Measurements from ENCODE around the gene CCDC152.

Gene CCDC152

GRCh38 chr5:42772265-42772993 is 15.8 kb downstream of the CCDC152 start:
- Histone ChIP-seq H3K4me3 (ENCODE audit: low read depth in 1 of 5, low read length in 5 of 5) (peak overlapping the region; percentile 7 to 53 (median 42)), H3K4me1 (ENCODE audit: control insufficient read depth in 5 of 5, insufficient read depth in 5 of 5, low read length in 5 of 5) (peaks cover 0 to 11% (median 5%) of the 10 kb centered on the region in 5 donors), H3K36me3 (ENCODE audit: control insufficient read depth in 5 of 5, insufficient read depth in 5 of 5, low read length in 5 of 5) (no peaks in the 10 kb centered on the region), H3K9me3 (ENCODE audit: control insufficient read depth in 5 of 5, low read length in 5 of 5) (no peaks in the 10 kb centered on the region), H3K27me3 (ENCODE audit: control insufficient read depth in 5 of 5, insufficient read depth in 4 of 5, low read length in 5 of 5) (no peaks in the 10 kb centered on the region), H3K27ac (ENCODE audit: low read depth, low read length) (no peak overlapping the region), H3K9ac (ENCODE audit: low read length in 5 of 5) (no peak overlapping the region)

- Histone ChIP-seq H3K4me1 (ENCODE audit: control insufficient read depth in 5 of 5, insufficient read depth in 5 of 5, low read length in 5 of 5) (peaks cover 0 to 6% (median 0%) of the 10 kb centered on the region in 5 donors), H3K4me3 (ENCODE audit: low read depth in 1 of 5, low read length in 5 of 5) (no peak overlapping the region), H3K9me3 (ENCODE audit: control insufficient read depth in 5 of 5, low read length in 5 of 5) (no peaks in the 10 kb centered on the region), H3K27ac (ENCODE audit: low read depth, low read length) (no peak overlapping the region), H3K9ac (ENCODE audit: low read length in 5 of 5) (no peak overlapping the region), H3K27me3 (ENCODE audit: control insufficient read depth in 5 of 5, insufficient read depth in 4 of 5, low read length in 5 of 5) (no peaks in the 10 kb centered on the region), H3K36me3 (ENCODE audit: control insufficient read depth in 5 of 5, insufficient read depth in 5 of 5, low read length in 5 of 5) (no peaks in the 10 kb centered on the region)
These were observed 22.5 kb downstream of the CCDC152 start for GRCh38 chr5:42779083-42779482.

- Histone ChIP-seq H3K27ac (ENCODE audit: low read depth, low read length) (no peak overlapping the region), H3K36me3 (ENCODE audit: control insufficient read depth in 5 of 5, insufficient read depth in 5 of 5, low read length in 5 of 5) (no peaks in the 10 kb centered on the region), H3K27me3 (ENCODE audit: control insufficient read depth in 5 of 5, insufficient read depth in 4 of 5, low read length in 5 of 5) (no peaks in the 10 kb centered on the region), H3K9ac (ENCODE audit: low read length in 5 of 5) (no peak overlapping the region), H3K4me1 (ENCODE audit: control insufficient read depth in 5 of 5, insufficient read depth in 5 of 5, low read length in 5 of 5) (peaks cover 0 to 6% (median 0%) of the 10 kb centered on the region in 5 donors), H3K4me3 (ENCODE audit: low read depth in 1 of 5, low read length in 5 of 5) (no peak overlapping the region), H3K9me3 (ENCODE audit: control insufficient read depth in 5 of 5, low read length in 5 of 5) (peaks cover 2 to 10% (median 3%) of the 10 kb centered on the region in 5 donors)
These were observed 25.0 kb downstream of the CCDC152 start for GRCh38 chr5:42781584-42781983.

GRCh38 chr5:42784132-42784531 is 27.5 kb downstream of the CCDC152 start:
- H3K4me3 ChIP-seq (ENCODE audit: low read depth in 1 of 5, low read length in 5 of 5) = no peak overlapping the region
- no peaks in the 10 kb centered on the region for H3K4me1 ChIP-seq (ENCODE audit: control insufficient read depth in 5 of 5, insufficient read depth in 5 of 5, low read length in 5 of 5)
- H3K36me3 ChIP-seq (ENCODE audit: control insufficient read depth in 5 of 5, insufficient read depth in 5 of 5, low read length in 5 of 5) = no peaks in the 10 kb centered on the region
- peaks cover 4 to 17% (median 13%) of the 10 kb centered on the region in 5 donors for H3K9me3 ChIP-seq (ENCODE audit: control insufficient read depth in 5 of 5, low read length in 5 of 5)
- H3K9ac ChIP-seq (ENCODE audit: low read length in 5 of 5) = no peak overlapping the region
- no peaks in the 10 kb centered on the region for H3K27me3 ChIP-seq (ENCODE audit: control insufficient read depth in 5 of 5, insufficient read depth in 4 of 5, low read length in 5 of 5)
- no peak overlapping the region for H3K27ac ChIP-seq (ENCODE audit: low read depth, low read length)

GRCh38 chr5:42785756-42786155 is 29.1 kb downstream of the CCDC152 start:
- Histone ChIP-seq H3K9me3 (ENCODE audit: control insufficient read depth in 5 of 5, low read length in 5 of 5) (peaks cover 4 to 17% (median 13%) of the 10 kb centered on the region in 5 donors), H3K4me1 (ENCODE audit: control insufficient read depth in 5 of 5, insufficient read depth in 5 of 5, low read length in 5 of 5) (no peaks in the 10 kb centered on the region), H3K9ac (ENCODE audit: low read length in 5 of 5) (no peak overlapping the region), H3K27ac (ENCODE audit: low read depth, low read length) (no peak overlapping the region), H3K36me3 (ENCODE audit: control insufficient read depth in 5 of 5, insufficient read depth in 5 of 5, low read length in 5 of 5) (no peaks in the 10 kb centered on the region), H3K27me3 (ENCODE audit: control insufficient read depth in 5 of 5, insufficient read depth in 4 of 5, low read length in 5 of 5) (no peaks in the 10 kb centered on the region), H3K4me3 (ENCODE audit: low read depth in 1 of 5, low read length in 5 of 5) (no peak overlapping the region)

GRCh38 chr5:42787073-42787472 is 30.5 kb downstream of the CCDC152 start:
- no peak overlapping the region for H3K27ac ChIP-seq (ENCODE audit: low read depth, low read length)
- H3K4me3 ChIP-seq (ENCODE audit: low read depth in 1 of 5, low read length in 5 of 5) = no peak overlapping the region
- H3K4me1 ChIP-seq (ENCODE audit: control insufficient read depth in 5 of 5, insufficient read depth in 5 of 5, low read length in 5 of 5) = no peaks in the 10 kb centered on the region
- H3K9ac ChIP-seq (ENCODE audit: low read length in 5 of 5) = no peak overlapping the region
- no peaks in the 10 kb centered on the region for H3K36me3 ChIP-seq (ENCODE audit: control insufficient read depth in 5 of 5, insufficient read depth in 5 of 5, low read length in 5 of 5)
- H3K27me3 ChIP-seq (ENCODE audit: control insufficient read depth in 5 of 5, insufficient read depth in 4 of 5, low read length in 5 of 5) = no peaks in the 10 kb centered on the region
- peaks cover 4 to 17% (median 13%) of the 10 kb centered on the region in 5 donors for H3K9me3 ChIP-seq (ENCODE audit: control insufficient read depth in 5 of 5, low read length in 5 of 5)

- H3K27me3 ChIP-seq (ENCODE audit: control insufficient read depth in 5 of 5, insufficient read depth in 4 of 5, low read length in 5 of 5) = no peaks in the 10 kb centered on the region
- H3K9ac ChIP-seq (ENCODE audit: low read length in 5 of 5) = no peak overlapping the region
- no peak overlapping the region for H3K27ac ChIP-seq (ENCODE audit: low read depth, low read length)
- H3K4me3 ChIP-seq (ENCODE audit: low read depth in 1 of 5, low read length in 5 of 5) = no peak overlapping the region
- H3K9me3 ChIP-seq (ENCODE audit: control insufficient read depth in 5 of 5, low read length in 5 of 5) = peaks cover 4 to 17% (median 13%) of the 10 kb centered on the region in 5 donors
- no peaks in the 10 kb centered on the region for H3K4me1 ChIP-seq (ENCODE audit: control insufficient read depth in 5 of 5, insufficient read depth in 5 of 5, low read length in 5 of 5)
- H3K36me3 ChIP-seq (ENCODE audit: control insufficient read depth in 5 of 5, insufficient read depth in 5 of 5, low read length in 5 of 5) = no peaks in the 10 kb centered on the region
These were observed 31.2 kb downstream of the CCDC152 start for GRCh38 chr5:42787845-42788244.

GRCh38 chr5:42791151-42791550 is 34.5 kb downstream of the CCDC152 start:
- no peak overlapping the region for H3K9ac ChIP-seq (ENCODE audit: low read length in 5 of 5)
- no peak overlapping the region for H3K4me3 ChIP-seq (ENCODE audit: low read depth in 1 of 5, low read length in 5 of 5)
- H3K27ac ChIP-seq (ENCODE audit: low read depth, low read length) = no peak overlapping the region
- H3K36me3 ChIP-seq (ENCODE audit: control insufficient read depth in 5 of 5, insufficient read depth in 5 of 5, low read length in 5 of 5) = no peaks in the 10 kb centered on the region
- no peaks in the 10 kb centered on the region for H3K27me3 ChIP-seq (ENCODE audit: control insufficient read depth in 5 of 5, insufficient read depth in 4 of 5, low read length in 5 of 5)
- no peaks in the 10 kb centered on the region for H3K4me1 ChIP-seq (ENCODE audit: control insufficient read depth in 5 of 5, insufficient read depth in 5 of 5, low read length in 5 of 5)
- peaks cover 4 to 13% (median 11%) of the 10 kb centered on the region in 5 donors for H3K9me3 ChIP-seq (ENCODE audit: control insufficient read depth in 5 of 5, low read length in 5 of 5)

GRCh38 chr5:42798284-42799240 is 41.9 kb downstream of the CCDC152 start:
- H3K9me3 ChIP-seq (ENCODE audit: control insufficient read depth in 5 of 5, low read length in 5 of 5) = peaks cover 0 to 5% (median 3%) of the 10 kb centered on the region in 5 donors
- no peak overlapping the region for H3K9ac ChIP-seq (ENCODE audit: low read length in 5 of 5)
- no peaks in the 10 kb centered on the region for H3K4me1 ChIP-seq (ENCODE audit: control insufficient read depth in 5 of 5, insufficient read depth in 5 of 5, low read length in 5 of 5)
- H3K4me3 ChIP-seq (ENCODE audit: low read depth in 1 of 5, low read length in 5 of 5) = no peak overlapping the region
- no peaks in the 10 kb centered on the region for H3K27me3 ChIP-seq (ENCODE audit: control insufficient read depth in 5 of 5, insufficient read depth in 4 of 5, low read length in 5 of 5)
- H3K36me3 ChIP-seq (ENCODE audit: control insufficient read depth in 5 of 5, insufficient read depth in 5 of 5, low read length in 5 of 5) = peaks cover 23 to 38% (median 30%) of the 10 kb centered on the region in 5 donors
- no peak overlapping the region for H3K27ac ChIP-seq (ENCODE audit: low read depth, low read length)

GRCh38 chr5:42799241-42799608 is 42.6 kb downstream of the CCDC152 start:
- Histone ChIP-seq H3K9me3 (ENCODE audit: control insufficient read depth in 5 of 5, low read length in 5 of 5) (peaks cover 0 to 3% (median 0%) of the 10 kb centered on the region in 5 donors), H3K4me1 (ENCODE audit: control insufficient read depth in 5 of 5, insufficient read depth in 5 of 5, low read length in 5 of 5) (no peaks in the 10 kb centered on the region), H3K4me3 (ENCODE audit: low read depth in 1 of 5, low read length in 5 of 5) (no peak overlapping the region), H3K9ac (ENCODE audit: low read length in 5 of 5) (no peak overlapping the region), H3K27me3 (ENCODE audit: control insufficient read depth in 5 of 5, insufficient read depth in 4 of 5, low read length in 5 of 5) (no peaks in the 10 kb centered on the region), H3K36me3 (ENCODE audit: control insufficient read depth in 5 of 5, insufficient read depth in 5 of 5, low read length in 5 of 5) (peaks cover 27 to 43% (median 36%) of the 10 kb centered on the region in 5 donors), H3K27ac (ENCODE audit: low read depth, low read length) (no peak overlapping the region)

All from subcutaneous abdominal adipose tissue (tissue), 5 donors.